ENCODE results near the gene GLE1. TPM values are rescaled to one million over a fixed set of nuclear protein-coding genes. Genes with fewer than 3 reads are reported as not detected.

The GLE1 gene
- total RNA-seq, 2 donors from 2014 or later: 14.7 to 16.6 TPM

- WGBS, 2 experiments (ENCODE audit: insufficient coverage in 1 of 2, insufficient read length in 1 of 2): 0% methylated on average over 24 to 82 of the region's 82 CpGs
- Histone ChIP-seq H3K4me3 (ENCODE audit: low read length) (peak within 1 kb of the TSS; percentile 86), H3K4me1 (ENCODE audit: control insufficient read depth, insufficient read depth, low read length) (no peaks in the 10 kb centered on the region), H3K9me3 (ENCODE audit: control insufficient read depth, low read length) (no peaks in the 10 kb centered on the region), H3K27me3 (ENCODE audit: control insufficient read depth, insufficient read depth, low read length, poor library complexity, severe bottlenecking) (peaks cover 19% of the 10 kb centered on the region), H3K27ac (ENCODE audit: low read depth, low read length) (peak within 1 kb of the TSS; percentile 84), H3K9ac (ENCODE audit: extremely low read depth, low read length, poor library complexity, severe bottlenecking) (peak within 1 kb of the TSS; percentile 47), H3K36me3 (ENCODE audit: control insufficient read depth, insufficient read depth, low read length) (peaks cover 18% of the 10 kb centered on the region)
- Mint-ChIP-seq H3K27me3 (ENCODE audit: insufficient read depth) (peaks cover 65% of the 10 kb centered on the region), H3K27ac (peak within 1 kb of the TSS; percentile 92), H3K36me3 (ENCODE audit: low read depth) (peaks cover 24% of the 10 kb centered on the region), H3K9me3 (no peaks in the 10 kb centered on the region), H3K4me3 (peak within 1 kb of the TSS; percentile 78), H3K4me1 (peaks cover 9% of the 10 kb centered on the region)
- peak; percentile 99 for DNase-seq
- TF ChIP-seq CTCF (conservative IDR thresholded peaks at IDR 0.05): no peak
Observed at GRCh38 chr9:128455849-128456612, 48.5 kb upstream of the GLE1 start, which contains the start of gene ODF2. Gene ODF2, plus strand, starts transcription at chr9:128456006. Its CDS starts 86 bp downstream, at chr9:128456092.

- Histone ChIP-seq H3K36me3 (ENCODE audit: control insufficient read depth, insufficient read depth, low read length) (peaks cover 21% of the 10 kb centered on the region), H3K9ac (ENCODE audit: extremely low read depth, low read length, poor library complexity, severe bottlenecking) (peak overlapping the region; percentile 47), H3K27ac (ENCODE audit: low read depth, low read length) (peak overlapping the region; percentile 84), H3K4me3 (ENCODE audit: low read length) (peak overlapping the region; percentile 86), H3K9me3 (ENCODE audit: control insufficient read depth, low read length) (no peaks in the 10 kb centered on the region), H3K27me3 (ENCODE audit: control insufficient read depth, insufficient read depth, low read length, poor library complexity, severe bottlenecking) (peaks cover 15% of the 10 kb centered on the region), H3K4me1 (ENCODE audit: control insufficient read depth, insufficient read depth, low read length) (no peaks in the 10 kb centered on the region)
- peaks cover 9% of the 10 kb centered on the region for H3K4me1 Mint-ChIP-seq
- WGBS, 2 experiments (ENCODE audit: insufficient coverage in 1 of 2, insufficient read length in 1 of 2): 0 to 1% methylated on average over 17 to 48 of the region's 48 CpGs
- peaks cover 30% of the 10 kb centered on the region for H3K36me3 Mint-ChIP-seq (ENCODE audit: low read depth)
- no peak overlapping the region for H3K27ac Mint-ChIP-seq
- H3K9me3 Mint-ChIP-seq: no peaks in the 10 kb centered on the region
- DNase-seq: peak; percentile 88
- peaks cover 58% of the 10 kb centered on the region for H3K27me3 Mint-ChIP-seq (ENCODE audit: insufficient read depth)
- TF ChIP-seq CTCF (conservative IDR thresholded peaks at IDR 0.05): no peak
- peak overlapping the region; percentile 78 for H3K4me3 Mint-ChIP-seq
Observed at GRCh38 chr9:128456613-128457061, 47.9 kb upstream of the GLE1 start.

- peaks cover 27% of the 10 kb centered on the region for H3K36me3 ChIP-seq (ENCODE audit: control insufficient read depth, insufficient read depth, low read length)
- no peak overlapping the region for H3K9ac ChIP-seq (ENCODE audit: extremely low read depth, low read length, poor library complexity, severe bottlenecking)
- peaks cover 53% of the 10 kb centered on the region for H3K27me3 Mint-ChIP-seq (ENCODE audit: insufficient read depth)
- peaks cover 13% of the 10 kb centered on the region for H3K27me3 ChIP-seq (ENCODE audit: control insufficient read depth, insufficient read depth, low read length, poor library complexity, severe bottlenecking)
- peak overlapping the region; percentile 78 for H3K4me3 Mint-ChIP-seq
- peaks cover 9% of the 10 kb centered on the region for H3K4me1 Mint-ChIP-seq
- no peak overlapping the region for H3K27ac Mint-ChIP-seq
- H3K27ac ChIP-seq (ENCODE audit: low read depth, low read length): no peak overlapping the region
- peaks cover 36% of the 10 kb centered on the region for H3K36me3 Mint-ChIP-seq (ENCODE audit: low read depth)
- WGBS, 2 experiments (ENCODE audit: insufficient coverage in 1 of 2, insufficient read length in 1 of 2): 19 to 34% methylated on average over 10 to 13 of the region's 14 CpGs
- no peak for TF ChIP-seq CTCF (conservative IDR thresholded peaks at IDR 0.05)
- H3K9me3 ChIP-seq (ENCODE audit: control insufficient read depth, low read length): no peaks in the 10 kb centered on the region
- no peaks in the 10 kb centered on the region for H3K4me1 ChIP-seq (ENCODE audit: control insufficient read depth, insufficient read depth, low read length)
- DNase-seq: peak; percentile 75
- no peaks in the 10 kb centered on the region for H3K9me3 Mint-ChIP-seq
- H3K4me3 ChIP-seq (ENCODE audit: low read length): peak overlapping the region; percentile 86
Observed at GRCh38 chr9:128457207-128457606, 47.3 kb upstream of the GLE1 start.
